Activated CD8-positive, alpha-beta T cell treated with anti-CD3 and anti-CD28 coated beads for 36 hours (primary cell): ENCODE data around the gene FAM219A. TPM values are rescaled to one million over a fixed set of nuclear protein-coding genes. Genes with fewer than 3 reads are reported as not detected.

Experiments
- ATAC-seq: fragments of 200-7000 bp; cut with Tn5 transposase; one replicate; pipeline ENCODE4 v1.10.0; 2021; ENCODE audit warnings: mild to moderate bottlenecking, moderate library complexity
- CTCF ChIA-PET: fragments of 350-600 bp; sonication (Branson Sonifier 250); formaldehyde crosslinking; loops from one replicate; lab custom pipeline; 2021; ENCODE audit warnings: antibody characterized with exemption; lab: Charles Lee
- POLR2A ChIA-PET: fragments of 350-600 bp; sonication (Branson Sonifier 250); formaldehyde crosslinking; loops from one replicate; lab custom pipeline; 2021; ENCODE audit warnings: antibody characterized with exemption; lab: Charles Lee
- DNase-seq: peaks from one replicate; pipeline ENCODE4 v3.0.0-alpha.2; 2020
- H3K27ac Mint-ChIP-seq: one replicate; pipeline ENCODE4 v1.8.0; 2021; ENCODE audit warnings: mild to moderate bottlenecking, mixed read lengths
- H3K27me3 Mint-ChIP-seq: one replicate; pipeline ENCODE4 v1.8.0; 2021; ENCODE audit warnings: mixed read lengths
- H3K36me3 Mint-ChIP-seq: one replicate; pipeline ENCODE4 v1.8.0; 2021; ENCODE audit warnings: low read depth, mixed read lengths
- H3K4me1 Mint-ChIP-seq: one replicate; pipeline ENCODE4 v1.8.0; 2021; ENCODE audit warnings: low read depth, mixed read lengths
- H3K4me3 Mint-ChIP-seq: one replicate; pipeline ENCODE4 v1.8.0; 2021; ENCODE audit warnings: mild to moderate bottlenecking, moderate library complexity, mixed read lengths
- H3K9me3 Mint-ChIP-seq: one replicate; pipeline ENCODE4 v1.8.0; 2021; ENCODE audit warnings: mixed read lengths
- CTCF ChIP-seq: fragments of 200-600 bp; IDR thresholded peaks from one replicate; pipeline ENCODE4 v1.8.0; 2022; ENCODE audit warnings: antibody characterized with exemption, mild to moderate bottlenecking
- intact Hi-C: fragments of 100-400 bp; cut with micrococcal nuclease; formaldehyde crosslinking; loops from one replicate; pipeline ENCODE4 v1.10.0; 2022
- total RNA-seq, 2 experiments: library from RNA; stranded (reverse); gene quantifications; one replicate each; pipeline ENCODE4 v1.2.3, GENCODE V29; 2021

Gene FAM219A
- total RNA-seq, 2 experiments from 2014 or later: 8.2 to 9.2 TPM

GRCh38 chr9:34463901-34464232 lies 5.5 kb upstream of the FAM219A start:
- ChIA-PET CTCF (interaction anchor here (1.1 to 1.7 kb wide), 5 partner anchors 9 to 128 kb away, joined by 3 to 7 read pairs (median 3); no protein-coding TSS in a partner anchor), POLR2A (interaction anchor here (1.8 kb wide), 1 partner anchor 87 kb away, joined by 3 read pairs; the partner anchor contains the start of gene MYORG)
- H3K27me3 Mint-ChIP-seq: peaks cover 13% of the 10 kb centered on the region
- TF ChIP-seq CTCF: no peak
- DNase-seq (no peak), ATAC-seq (no peak)
- no peak overlapping the region for H3K27ac Mint-ChIP-seq
- H3K4me1 Mint-ChIP-seq: peaks cover 8% of the 10 kb centered on the region
- intact Hi-C loops: no loop called here
- no peaks in the 10 kb centered on the region for H3K9me3 Mint-ChIP-seq
- H3K4me3 Mint-ChIP-seq: no peak overlapping the region
- H3K36me3 Mint-ChIP-seq: no peaks in the 10 kb centered on the region

- ATAC-seq: peak; percentile 82
- Mint-ChIP-seq H3K27ac (no peak overlapping the region), H3K27me3 (peaks cover 12% of the 10 kb centered on the region), H3K9me3 (no peaks in the 10 kb centered on the region), H3K4me3 (no peak overlapping the region), H3K36me3 (no peaks in the 10 kb centered on the region), H3K4me1 (peaks cover 11% of the 10 kb centered on the region)
- intact Hi-C loops: no loop called here
- ChIA-PET CTCF (interaction anchor here (1.1 to 1.7 kb wide), 5 partner anchors 8 to 132 kb away, joined by 3 to 7 read pairs (median 3); no protein-coding TSS in a partner anchor), POLR2A (interaction anchor here (1.4 to 1.8 kb wide), 2 partner anchors 10 to 86 kb away, joined by 3 to 12 read pairs; partner anchors contain the start of gene MYORG)
- DNase-seq: peak; percentile 83
- no peak for TF ChIP-seq CTCF
Observed at GRCh38 chr9:34463098-34463900, 4.9 kb upstream of the FAM219A start.

- CTCF ChIA-PET: no interaction called here
- H3K36me3 Mint-ChIP-seq: no peaks in the 10 kb centered on the region
- POLR2A ChIA-PET: no interaction called here
Observed at GRCh38 chr9:34459941-34460340, 1.6 kb upstream of the FAM219A start.

GRCh38 chr9:34459356-34459755 lies 986 bp upstream of the FAM219A start:
- no peak for TF ChIP-seq CTCF
- Mint-ChIP-seq H3K36me3 (no peaks in the 10 kb centered on the region), H3K4me3 (peak overlapping the region; percentile 86), H3K4me1 (peaks cover 38% of the 10 kb centered on the region), H3K27me3 (peaks cover 9% of the 10 kb centered on the region), H3K9me3 (no peaks in the 10 kb centered on the region), H3K27ac (no peak overlapping the region)
- ChIA-PET CTCF (no interaction called here), POLR2A (no interaction called here)
- intact Hi-C loops: no loop called here
- ATAC-seq: no peak
- DNase-seq: no peak

More at GRCh38 chr9:34459941-34460340, 1.6 kb upstream of the FAM219A start:
- DNase-seq: no peak
- Mint-ChIP-seq H3K27me3 (peaks cover 9% of the 10 kb centered on the region), H3K4me1 (peaks cover 32% of the 10 kb centered on the region), H3K9me3 (no peaks in the 10 kb centered on the region), H3K27ac (no peak overlapping the region), H3K4me3 (no peak overlapping the region)
- no peak for TF ChIP-seq CTCF
- no peak for ATAC-seq
- intact Hi-C loops: no loop called here

- Mint-ChIP-seq H3K27ac (no peak overlapping the region), H3K4me1 (peaks cover 40% of the 10 kb centered on the region), H3K36me3 (no peaks in the 10 kb centered on the region), H3K27me3 (peaks cover 9% of the 10 kb centered on the region), H3K9me3 (no peaks in the 10 kb centered on the region), H3K4me3 (peak overlapping the region; percentile 86)
- DNase-seq: no peak
- ChIA-PET CTCF (interaction anchor here (0.9 to 1.8 kb wide), 2 partner anchors 43 to 55 kb away, joined by 3 to 6 read pairs; no protein-coding TSS in a partner anchor), POLR2A (interaction anchor here (1.0 kb wide), 1 partner anchor 188 kb away, joined by 3 read pairs; no protein-coding TSS in a partner anchor)
- TF ChIP-seq CTCF: no peak
- no peak for ATAC-seq
- intact Hi-C loops: no loop called here
Observed at GRCh38 chr9:34458959-34459340, 580 bp upstream of the FAM219A start.
